Neural crest cell (in vitro differentiated cells): ENCODE results near the gene CGNL1. TPM values are rescaled to one million over a fixed set of nuclear protein-coding genes. Genes with fewer than 3 reads are reported as not detected.

Source experiments
- DNase-seq: peaks from one replicate; pipeline ENCODE4 v3.0.0; 2021; ENCODE audit warnings: low read depth, mixed read lengths, low spot score
- H3K27ac Mint-ChIP-seq: one replicate; pipeline ENCODE4 v1.8.0; 2021; ENCODE audit warnings: mild to moderate bottlenecking, mixed read lengths; ENCODE audit not compliant: unreplicated experiment
- H3K27me3 Mint-ChIP-seq: 2 replicates; pipeline ENCODE4 v1.8.0; 2021; ENCODE audit warnings: low read depth, mild to moderate bottlenecking, mixed read lengths
- H3K36me3 Mint-ChIP-seq: 2 replicates; pipeline ENCODE4 v1.8.0; 2021; ENCODE audit warnings: low read depth, mild to moderate bottlenecking, mixed read lengths
- H3K4me1 Mint-ChIP-seq: 2 replicates; pipeline ENCODE4 v1.8.0; 2021; ENCODE audit warnings: mixed read lengths
- H3K4me3 Mint-ChIP-seq: one replicate; pipeline ENCODE4 v1.8.0; 2021; ENCODE audit warnings: mild to moderate bottlenecking, mixed read lengths
- H3K9me3 Mint-ChIP-seq: 2 replicates; pipeline ENCODE4 v1.8.0; 2021; ENCODE audit warnings: mixed read lengths
- CTCF ChIP-seq: fragments of 200-600 bp; sonication (generic); conservative IDR thresholded peaks from 2 replicates; pipeline ENCODE4 v1.5.0; 2021; ENCODE audit warnings: antibody characterized with exemption, mild to moderate bottlenecking
- total RNA-seq: library from RNA; stranded (reverse); gene quantifications from 2 replicates; pipeline ENCODE4 v1.2.1, GENCODE V29; 2021

The CGNL1 gene
- total RNA-seq, 1 donor from 2014 or later, result 1.2 TPM

GRCh38 chr15:57537072-57537471 is 160.8 kb downstream of the CGNL1 start:
- Mint-ChIP-seq H3K36me3 (peaks cover 3% of the 10 kb centered on the region), H3K27ac (no peak overlapping the region), H3K27me3 (no peaks in the 10 kb centered on the region), H3K4me3 (no peak overlapping the region), H3K9me3 (peaks cover 10% of the 10 kb centered on the region), H3K4me1 (peaks cover 29% of the 10 kb centered on the region)
- no peak for TF ChIP-seq CTCF
- no peak for DNase-seq

GRCh38 chr15:57537488-57538264 is 161.4 kb downstream of the CGNL1 start:
- Mint-ChIP-seq H3K36me3 (peaks cover 3% of the 10 kb centered on the region), H3K4me1 (peaks cover 29% of the 10 kb centered on the region), H3K9me3 (peaks cover 10% of the 10 kb centered on the region), H3K27ac (no peak overlapping the region), H3K4me3 (no peak overlapping the region), H3K27me3 (no peaks in the 10 kb centered on the region)
- no peak for TF ChIP-seq CTCF
- DNase-seq, result no peak

- no peak for DNase-seq
- Mint-ChIP-seq H3K36me3 (peaks cover 3% of the 10 kb centered on the region), H3K27ac (no peak overlapping the region), H3K27me3 (no peaks in the 10 kb centered on the region), H3K9me3 (peaks cover 10% of the 10 kb centered on the region), H3K4me1 (peaks cover 24% of the 10 kb centered on the region), H3K4me3 (no peak overlapping the region)
- no peak for TF ChIP-seq CTCF
These were observed 161.9 kb downstream of the CGNL1 start for GRCh38 chr15:57538265-57538529.

- Mint-ChIP-seq H3K9me3 (peaks cover 10% of the 10 kb centered on the region), H3K36me3 (peaks cover 3% of the 10 kb centered on the region), H3K27me3 (no peaks in the 10 kb centered on the region), H3K27ac (no peak overlapping the region), H3K4me1 (peaks cover 19% of the 10 kb centered on the region), H3K4me3 (no peak overlapping the region)
- TF ChIP-seq CTCF, result no peak
- DNase-seq, result no peak
These were observed 162.5 kb downstream of the CGNL1 start for GRCh38 chr15:57538821-57539220.

- H3K4me3 Mint-ChIP-seq, result no peak overlapping the region
- H3K36me3 Mint-ChIP-seq, result peaks cover 3% of the 10 kb centered on the region
- no peak for DNase-seq
- no peaks in the 10 kb centered on the region for H3K27me3 Mint-ChIP-seq
- H3K27ac Mint-ChIP-seq, result no peak overlapping the region
- peaks cover 12% of the 10 kb centered on the region for H3K4me1 Mint-ChIP-seq
- TF ChIP-seq CTCF, result no peak
- H3K9me3 Mint-ChIP-seq, result peaks cover 8% of the 10 kb centered on the region
These were observed 163.9 kb downstream of the CGNL1 start for GRCh38 chr15:57540211-57540610.
